ENCODE measurements around the gene SPG7. TPM values are rescaled to one million over a fixed set of nuclear protein-coding genes. Genes with fewer than 3 reads are reported as not detected.

SPG7 gene
- total RNA-seq, 1 donor from 2014 or later: 96.1 TPM

GRCh38 chr16:89599902-89600301 is 91.7 kb downstream of the SPG7 start:
- Mint-ChIP-seq H3K36me3 (ENCODE audit: low read depth, unreplicated experiment) (no peaks in the 10 kb centered on the region), H3K9me3 (ENCODE audit: unreplicated experiment) (no peaks in the 10 kb centered on the region), H3K27me3 (ENCODE audit: low read depth, unreplicated experiment) (no peaks in the 10 kb centered on the region), H3K4me1 (ENCODE audit: low read depth, unreplicated experiment) (peaks cover 10% of the 10 kb centered on the region), H3K4me3 (ENCODE audit: unreplicated experiment) (no peak overlapping the region), H3K27ac (ENCODE audit: unreplicated experiment) (no peak overlapping the region)
- H3K9me3 ChIP-seq (ENCODE audit: insufficient read depth, low read depth, low read length): no peaks in the 10 kb centered on the region
- H4K20me1 ChIP-seq (ENCODE audit: insufficient read depth, low read length): no peaks in the 10 kb centered on the region
- peaks cover 13% of the 10 kb centered on the region for H3K4me1 ChIP-seq (ENCODE audit: insufficient read depth, low read length)
- no peak overlapping the region for H3K9ac ChIP-seq (ENCODE audit: low read length)
- FAIRE-seq: no peak
- no peak overlapping the region for H3K4me2 ChIP-seq (ENCODE audit: low read length)
- H3K4me3 ChIP-seq (ENCODE audit: insufficient read depth, low read depth, low read length): no peak overlapping the region
- no peak for TF ChIP-seq EZH2 (IDR thresholded peaks at IDR 0.05; ENCODE audit: insufficient read depth, low read length)
- TF ChIP-seq, protein P1, sequence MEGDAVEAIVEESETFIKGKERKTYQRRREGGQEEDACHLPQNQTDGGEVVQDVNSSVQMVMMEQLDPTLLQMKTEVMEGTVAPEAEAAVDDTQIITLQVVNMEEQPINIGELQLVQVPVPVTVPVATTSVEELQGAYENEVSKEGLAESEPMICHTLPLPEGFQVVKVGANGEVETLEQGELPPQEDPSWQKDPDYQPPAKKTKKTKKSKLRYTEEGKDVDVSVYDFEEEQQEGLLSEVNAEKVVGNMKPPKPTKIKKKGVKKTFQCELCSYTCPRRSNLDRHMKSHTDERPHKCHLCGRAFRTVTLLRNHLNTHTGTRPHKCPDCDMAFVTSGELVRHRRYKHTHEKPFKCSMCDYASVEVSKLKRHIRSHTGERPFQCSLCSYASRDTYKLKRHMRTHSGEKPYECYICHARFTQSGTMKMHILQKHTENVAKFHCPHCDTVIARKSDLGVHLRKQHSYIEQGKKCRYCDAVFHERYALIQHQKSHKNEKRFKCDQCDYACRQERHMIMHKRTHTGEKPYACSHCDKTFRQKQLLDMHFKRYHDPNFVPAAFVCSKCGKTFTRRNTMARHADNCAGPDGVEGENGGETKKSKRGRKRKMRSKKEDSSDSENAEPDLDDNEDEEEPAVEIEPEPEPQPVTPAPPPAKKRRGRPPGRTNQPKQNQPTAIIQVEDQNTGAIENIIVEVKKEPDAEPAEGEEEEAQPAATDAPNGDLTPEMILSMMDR (IDR thresholded peaks at IDR 0.05; ENCODE audit: insufficient read depth, low read depth, low read length): no peak
- no peaks in the 10 kb centered on the region for H3K36me3 ChIP-seq (ENCODE audit: insufficient read depth, low read length)
- no peaks in the 10 kb centered on the region for H3K79me2 ChIP-seq (ENCODE audit: insufficient read depth, low read length)
- no peak for DNase-seq (ENCODE audit: low read depth)
- H3K27me3 ChIP-seq (ENCODE audit: insufficient read depth, low read length): no peaks in the 10 kb centered on the region
- no peak overlapping the region for H2AFZ ChIP-seq (ENCODE audit: low read depth, low read length)
- no peak overlapping the region for H3K27ac ChIP-seq (ENCODE audit: low read depth, low read length)

DNA sequence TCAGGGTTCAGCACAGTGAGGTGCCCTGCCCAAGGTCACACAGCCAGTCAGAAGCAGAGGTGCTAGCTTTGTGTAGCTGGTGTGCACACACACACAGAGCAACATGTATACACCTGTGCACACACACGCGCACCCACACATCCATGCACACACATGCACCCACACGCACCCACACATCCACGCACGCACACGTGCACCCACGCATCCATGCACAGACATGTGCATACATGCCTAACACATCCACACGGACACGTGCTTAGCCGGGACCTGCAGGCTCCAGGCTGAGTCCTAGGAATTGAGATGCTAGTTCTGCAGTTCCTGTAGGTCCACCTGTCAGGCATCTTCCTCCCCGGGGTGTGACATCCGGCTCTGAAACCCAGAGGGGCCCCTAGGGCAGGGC is 92.2 kb downstream of the SPG7 start:
- peaks cover 10% of the 10 kb centered on the region for H3K4me1 Mint-ChIP-seq (ENCODE audit: low read depth, unreplicated experiment)
- H3K36me3 Mint-ChIP-seq (ENCODE audit: low read depth, unreplicated experiment): no peaks in the 10 kb centered on the region
- Histone ChIP-seq H3K9me3 (ENCODE audit: insufficient read depth, low read depth, low read length) (no peaks in the 10 kb centered on the region), H3K4me2 (ENCODE audit: low read length) (no peak overlapping the region), H2AFZ (ENCODE audit: low read depth, low read length) (no peak overlapping the region), H3K9ac (ENCODE audit: low read length) (no peak overlapping the region), H3K4me1 (ENCODE audit: insufficient read depth, low read length) (peaks cover 13% of the 10 kb centered on the region), H3K36me3 (ENCODE audit: insufficient read depth, low read length) (no peaks in the 10 kb centered on the region), H3K27ac (ENCODE audit: low read depth, low read length) (no peak overlapping the region), H4K20me1 (ENCODE audit: insufficient read depth, low read length) (no peaks in the 10 kb centered on the region), H3K79me2 (ENCODE audit: insufficient read depth, low read length) (no peaks in the 10 kb centered on the region), H3K4me3 (ENCODE audit: insufficient read depth, low read depth, low read length) (no peak overlapping the region), H3K27me3 (ENCODE audit: insufficient read depth, low read length) (no peaks in the 10 kb centered on the region)
- H3K4me3 Mint-ChIP-seq (ENCODE audit: unreplicated experiment): no peak overlapping the region
- no peak for TF ChIP-seq EZH2 (IDR thresholded peaks at IDR 0.05; ENCODE audit: insufficient read depth, low read length)
- TF ChIP-seq, protein P1 (IDR thresholded peaks at IDR 0.05; ENCODE audit: insufficient read depth, low read depth, low read length): no peak
- FAIRE-seq: no peak
- no peaks in the 10 kb centered on the region for H3K27me3 Mint-ChIP-seq (ENCODE audit: low read depth, unreplicated experiment)
- H3K27ac Mint-ChIP-seq (ENCODE audit: unreplicated experiment): no peak overlapping the region
- DNase-seq (ENCODE audit: low read depth): no peak
- H3K9me3 Mint-ChIP-seq (ENCODE audit: unreplicated experiment): no peaks in the 10 kb centered on the region

GRCh38 chr16:89600956-89601355 is 92.8 kb downstream of the SPG7 start:
- FAIRE-seq: no peak
- peaks cover 10% of the 10 kb centered on the region for H3K4me1 Mint-ChIP-seq (ENCODE audit: low read depth, unreplicated experiment)
- no peaks in the 10 kb centered on the region for H3K9me3 Mint-ChIP-seq (ENCODE audit: unreplicated experiment)
- no peak for TF ChIP-seq EZH2 (IDR thresholded peaks at IDR 0.05; ENCODE audit: insufficient read depth, low read length)
- TF ChIP-seq, protein P1 (IDR thresholded peaks at IDR 0.05; ENCODE audit: insufficient read depth, low read depth, low read length): no peak
- Histone ChIP-seq H3K9ac (ENCODE audit: low read length) (no peak overlapping the region), H3K4me2 (ENCODE audit: low read length) (no peak overlapping the region), H4K20me1 (ENCODE audit: insufficient read depth, low read length) (no peaks in the 10 kb centered on the region), H3K79me2 (ENCODE audit: insufficient read depth, low read length) (no peaks in the 10 kb centered on the region), H3K36me3 (ENCODE audit: insufficient read depth, low read length) (no peaks in the 10 kb centered on the region), H3K4me3 (ENCODE audit: insufficient read depth, low read depth, low read length) (no peak overlapping the region), H3K27ac (ENCODE audit: low read depth, low read length) (no peak overlapping the region), H2AFZ (ENCODE audit: low read depth, low read length) (no peak overlapping the region), H3K27me3 (ENCODE audit: insufficient read depth, low read length) (no peaks in the 10 kb centered on the region), H3K9me3 (ENCODE audit: insufficient read depth, low read depth, low read length) (no peaks in the 10 kb centered on the region), H3K4me1 (ENCODE audit: insufficient read depth, low read length) (peaks cover 13% of the 10 kb centered on the region)
- H3K27ac Mint-ChIP-seq (ENCODE audit: unreplicated experiment): no peak overlapping the region
- no peak overlapping the region for H3K4me3 Mint-ChIP-seq (ENCODE audit: unreplicated experiment)
- no peak for DNase-seq (ENCODE audit: low read depth)
- H3K27me3 Mint-ChIP-seq (ENCODE audit: low read depth, unreplicated experiment): no peaks in the 10 kb centered on the region
- no peaks in the 10 kb centered on the region for H3K36me3 Mint-ChIP-seq (ENCODE audit: low read depth, unreplicated experiment)

All from astrocyte (in vitro differentiated cells and primary cell).